Naive thymus-derived CD4-positive, alpha-beta T cell (primary cell): ENCODE data around the gene CFAP99. TPM values are rescaled to one million over a fixed set of nuclear protein-coding genes. Genes with fewer than 3 reads are reported as not detected.

Source experiments
- ATAC-seq: fragments of 150-1000 bp; cut with Tn5 transposase; 2 replicates; pipeline ENCODE4 v1.10.0; 2021; ENCODE audit warnings: mild to moderate bottlenecking, moderate library complexity
- CTCF ChIA-PET: fragments of 350-600 bp; sonication (Branson Sonifier 250); formaldehyde crosslinking; loops from one replicate; lab custom pipeline; 2021; ENCODE audit warnings: antibody characterized with exemption; lab: Charles Lee
- POLR2A ChIA-PET: fragments of 350-600 bp; sonication (Branson Sonifier 250); formaldehyde crosslinking; loops from one replicate; lab custom pipeline; 2021; ENCODE audit warnings: antibody characterized with exemption, inconsistent platforms; lab: Charles Lee
- DNase-seq, 9 donors: peaks; one replicate each; pipeline versions ENCODE4 v3.0.0 to v3.0.0-alpha.2; 2020 to 2022; ENCODE audit warnings: mixed read lengths in 1 of 9
- H3K27ac ChIP-seq: one replicate; pipeline ENCODE4 v1.7.0; 2013; ENCODE audit warnings: mild to moderate bottlenecking, low read depth, low read length, moderate library complexity
- H3K27me3 ChIP-seq, 2 donors: one replicate each; pipeline ENCODE4 v1.7.0; 2013; ENCODE audit warnings: low read length in 2 of 2, mild to moderate bottlenecking in 2 of 2, moderate library complexity in 2 of 2; ENCODE audit not compliant: control insufficient read depth in 2 of 2, insufficient read depth in 2 of 2
- H3K36me3 ChIP-seq, 3 experiments: 1 replicate in 2 of 3; 2 replicates in 1 of 3; pipeline ENCODE4 v1.7.0; 2013; ENCODE audit warnings: low read length in 3 of 3, mild to moderate bottlenecking in 3 of 3, moderate library complexity in 1 of 3; ENCODE audit not compliant: insufficient read depth in 3 of 3, control insufficient read depth in 2 of 3
- H3K4me1 ChIP-seq, 2 donors: one replicate each; pipeline ENCODE4 v1.7.0; 2013; ENCODE audit warnings: low read length in 2 of 2, mild to moderate bottlenecking in 2 of 2, moderate library complexity in 1 of 2; ENCODE audit not compliant: control insufficient read depth in 2 of 2, insufficient read depth in 2 of 2
- H3K4me3 ChIP-seq: 2 replicates; pipeline ENCODE4 v1.7.0; 2013; ENCODE audit warnings: mild to moderate bottlenecking, low read length
- H3K9me3 ChIP-seq, 3 experiments: 1 replicate in 2 of 3; 2 replicates in 1 of 3; pipeline ENCODE4 v1.7.0; 2013; ENCODE audit warnings: low read length in 3 of 3; ENCODE audit not compliant: control insufficient read depth in 2 of 3
- H3K27ac Mint-ChIP-seq, 9 donors: one replicate each; pipeline ENCODE4 v1.8.0; 2020 to 2022; ENCODE audit warnings: mixed read lengths in 9 of 9, mild to moderate bottlenecking in 8 of 9, moderate library complexity in 5 of 9, inconsistent platforms in 2 of 9
- H3K27me3 Mint-ChIP-seq, 5 donors: one replicate each; pipeline ENCODE4 v1.8.0; 2021 to 2022; ENCODE audit warnings: mixed read lengths in 5 of 5, mild to moderate bottlenecking in 1 of 5
- H3K36me3 Mint-ChIP-seq, 5 donors: one replicate each; pipeline ENCODE4 v1.8.0; 2020 to 2022; ENCODE audit warnings: mixed read lengths in 5 of 5, mild to moderate bottlenecking in 3 of 5, inconsistent platforms in 1 of 5
- H3K4me1 Mint-ChIP-seq, 7 donors: one replicate each; pipeline ENCODE4 v1.8.0; 2020 to 2022; ENCODE audit warnings: mixed read lengths in 7 of 7, mild to moderate bottlenecking in 3 of 7, inconsistent platforms in 1 of 7
- H3K4me3 Mint-ChIP-seq, 10 donors: one replicate each; pipeline ENCODE4 v1.8.0; 2020 to 2022; ENCODE audit warnings: mild to moderate bottlenecking in 10 of 10, mixed read lengths in 10 of 10, moderate library complexity in 6 of 10, inconsistent platforms in 2 of 10
- H3K9me3 Mint-ChIP-seq, 11 donors: one replicate each; pipeline ENCODE4 v1.8.0; 2020 to 2022; ENCODE audit warnings: mixed read lengths in 11 of 11, mild to moderate bottlenecking in 4 of 11, inconsistent platforms in 1 of 11, moderate library complexity in 1 of 11
- intact Hi-C, 2 donors: fragments of 100-400 bp; cut with micrococcal nuclease; formaldehyde crosslinking; loops; one replicate each; pipeline ENCODE4 v1.15.1; 2023
- polyA plus RNA-seq, 2 donors: library from polyadenylated mRNA; unstranded; fragments of 300-500 nt; fragmentation: Illumina TruSeq; gene quantifications; one replicate each; pipeline ENCODE4 v1.2.3, GENCODE V29; 2021
- total RNA-seq, 6 experiments: library from RNA in 5 of 6; stranded (reverse) in 5 of 6; gene quantifications; 1 replicate in 5 of 6; 2 replicates in 1 of 6; pipeline ENCODE4 v1.2.3 and lab custom pipeline; 2021 to 2026

The CFAP99 gene
- total and polyA plus RNA-seq, 7 experiments from 2014 or later, result 0.12 to 0.27 TPM; not detected in 5

GRCh38 chr4:2399631-2400190 lies 19.0 kb upstream of the CFAP99 start:
- Mint-ChIP-seq H3K4me1 (peaks cover 13 to 39% (median 26%) of the 10 kb centered on the region in 7 donors), H3K9me3 (no peaks in the 10 kb centered on the region), H3K36me3 (peaks cover 0 to 1% (median 0%) of the 10 kb centered on the region in 5 donors), H3K27me3 (peaks cover 0 to 10% (median 0%) of the 10 kb centered on the region in 5 donors), H3K4me3 (no peak overlapping the region), H3K27ac (no peak overlapping the region)
- ATAC-seq (no peak), DNase-seq (no peak)
- POLR2A ChIA-PET, result interaction anchor here (4.2 kb wide), 1 partner anchor 13 kb away, joined by 27 read pairs; no protein-coding TSS in a partner anchor
- intact Hi-C loops, result no loop called here
- no peaks in the 10 kb centered on the region for H3K27me3 ChIP-seq
- no peak overlapping the region for H3K27ac ChIP-seq
- peaks cover 16% of the 10 kb centered on the region in 2 donors for H3K4me1 ChIP-seq
- CTCF ChIA-PET, result interaction anchor here (0.6 kb wide), 1 partner anchor 19 kb away, joined by 3 read pairs; the partner anchor contains the start of genes CFAP99 and ZFYVE28
- no peak overlapping the region for H3K4me3 ChIP-seq
- no peaks in the 10 kb centered on the region for H3K9me3 ChIP-seq
- H3K36me3 ChIP-seq, result no peaks in the 10 kb centered on the region

GRCh38 chr4:2400841-2401609 lies 17.7 kb upstream of the CFAP99 start:
- intact Hi-C loops, result no loop called here
- DNase-seq, result no peak
- Histone ChIP-seq H3K9me3 (no peaks in the 10 kb centered on the region), H3K4me3 (no peak overlapping the region), H3K27ac (no peak overlapping the region), H3K27me3 (no peaks in the 10 kb centered on the region), H3K4me1 (peaks cover 16% of the 10 kb centered on the region in 2 donors), H3K36me3 (no peaks in the 10 kb centered on the region)
- no peak overlapping the region for H3K27ac Mint-ChIP-seq
- H3K36me3 Mint-ChIP-seq, result peaks cover 0 to 1% (median 0%) of the 10 kb centered on the region in 5 donors
- peak; percentile 31 for ATAC-seq
- peaks cover 13 to 34% (median 24%) of the 10 kb centered on the region in 7 donors for H3K4me1 Mint-ChIP-seq
- peaks cover 0 to 10% (median 0%) of the 10 kb centered on the region in 5 donors for H3K27me3 Mint-ChIP-seq
- ChIA-PET CTCF (no interaction called here), POLR2A (interaction anchor here (4.2 kb wide), 1 partner anchor 11 kb away, joined by 27 read pairs; no protein-coding TSS in a partner anchor)
- no peaks in the 10 kb centered on the region for H3K9me3 Mint-ChIP-seq
- H3K4me3 Mint-ChIP-seq, result peak overlapping the region in 6 of 10 donors; percentile 44 to 87 (median 83)

- Mint-ChIP-seq H3K36me3 (peaks cover 0 to 1% (median 0%) of the 10 kb centered on the region in 5 donors), H3K27me3 (peaks cover 0 to 10% (median 0%) of the 10 kb centered on the region in 5 donors), H3K27ac (peak overlapping the region in 2 of 9 donors; percentile 57 to 86), H3K9me3 (no peaks in the 10 kb centered on the region), H3K4me3 (peak overlapping the region in 9 of 10 donors; percentile 79 to 87 (median 84)), H3K4me1 (peaks cover 13 to 37% (median 26%) of the 10 kb centered on the region in 7 donors)
- Histone ChIP-seq H3K36me3 (no peaks in the 10 kb centered on the region), H3K27ac (no peak overlapping the region), H3K27me3 (no peaks in the 10 kb centered on the region), H3K4me3 (peak overlapping the region; percentile 53), H3K4me1 (peaks cover 16% of the 10 kb centered on the region in 2 donors), H3K9me3 (no peaks in the 10 kb centered on the region)
- DNase-seq (no peak), ATAC-seq (no peak)
- CTCF ChIA-PET, result interaction anchor here (1.5 kb wide), 1 partner anchor 11 kb away, joined by 6 read pairs; no protein-coding TSS in a partner anchor
- POLR2A ChIA-PET, result interaction anchor here (1.5 to 4.2 kb wide), 2 partner anchors 11 to 14 kb away, joined by 10 to 27 read pairs; no protein-coding TSS in a partner anchor
- intact Hi-C loops, result no loop called here
These were observed 17.2 kb upstream of the CFAP99 start for GRCh38 chr4:2401610-2401983.

- no peak overlapping the region for H3K27ac ChIP-seq
- intact Hi-C loops, result loop anchor here in 1 of 2 donors (2.0 kb wide), 1 partner anchor 17 kb away; the partner anchor contains the start of genes CFAP99 and ZFYVE28
- POLR2A ChIA-PET, result interaction anchor here (0.6 to 4.2 kb wide), 4 partner anchors 8 to 13 kb away, joined by 3 to 27 read pairs (median 6); no protein-coding TSS in a partner anchor
These were observed 16.5 kb upstream of the CFAP99 start for GRCh38 chr4:2402048-2402842.

DNA sequence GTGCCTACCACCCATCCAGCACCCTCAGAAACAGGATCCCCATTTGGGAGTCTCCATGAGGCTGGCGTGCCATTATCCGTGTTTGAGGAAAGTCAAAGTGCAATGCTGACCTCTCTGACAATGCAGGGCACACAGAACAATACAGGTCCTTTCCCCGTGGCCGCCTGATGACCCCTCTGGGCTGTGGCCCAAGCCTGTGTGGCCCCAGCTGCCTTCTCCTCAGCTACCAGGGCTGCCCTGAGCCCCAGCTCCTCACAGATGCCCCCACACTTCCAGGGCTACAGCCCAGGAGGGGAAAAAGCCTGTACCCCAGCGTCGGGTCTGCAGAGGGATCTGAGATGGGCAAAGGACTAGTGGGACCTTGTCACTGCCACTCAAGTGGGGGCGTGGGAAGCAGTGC lies 15.8 kb upstream of the CFAP99 start:
- no peak for DNase-seq
- no peaks in the 10 kb centered on the region for H3K9me3 ChIP-seq
- Mint-ChIP-seq H3K27ac (peak overlapping the region in 2 of 9 donors; percentile 43 to 86), H3K4me1 (peaks cover 13 to 43% (median 29%) of the 10 kb centered on the region in 7 donors), H3K27me3 (peaks cover 0 to 10% (median 0%) of the 10 kb centered on the region in 5 donors), H3K9me3 (no peaks in the 10 kb centered on the region), H3K36me3 (peaks cover 0 to 1% (median 0%) of the 10 kb centered on the region in 5 donors), H3K4me3 (peak overlapping the region in 7 of 10 donors; percentile 79 to 87 (median 84))
- H3K36me3 ChIP-seq, result no peaks in the 10 kb centered on the region
- POLR2A ChIA-PET, result interaction anchor here (1.1 to 4.2 kb wide), 3 partner anchors 9 to 13 kb away, joined by 3 to 27 read pairs (median 10); no protein-coding TSS in a partner anchor
- CTCF ChIA-PET, result interaction anchor here (0.6 to 1.5 kb wide), 4 partner anchors 8 to 14 kb away, joined by 3 to 6 read pairs (median 4); no protein-coding TSS in a partner anchor
- intact Hi-C loops, result loop anchor here in 1 of 2 donors (2.0 kb wide), 1 partner anchor 16 kb away; the partner anchor contains the start of genes CFAP99 and ZFYVE28
- H3K4me1 ChIP-seq, result peaks cover 16% of the 10 kb centered on the region in 2 donors
- H3K4me3 ChIP-seq, result peak overlapping the region; percentile 53
- no peak overlapping the region for H3K27ac ChIP-seq
- H3K27me3 ChIP-seq, result no peaks in the 10 kb centered on the region
- no peak for ATAC-seq

More at GRCh38 chr4:2402048-2402842, 16.5 kb upstream of the CFAP99 start:
- H3K27me3 ChIP-seq, result no peaks in the 10 kb centered on the region
- peaks cover 13 to 43% (median 28%) of the 10 kb centered on the region in 7 donors for H3K4me1 Mint-ChIP-seq
- H3K4me3 Mint-ChIP-seq, result peak overlapping the region; percentile 55 to 87 (median 83)
- CTCF ChIA-PET, result interaction anchor here (0.6 to 1.5 kb wide), 4 partner anchors 9 to 14 kb away, joined by 3 to 6 read pairs (median 4); no protein-coding TSS in a partner anchor
- peaks cover 0 to 1% (median 0%) of the 10 kb centered on the region in 5 donors for H3K36me3 Mint-ChIP-seq
- no peaks in the 10 kb centered on the region for H3K9me3 Mint-ChIP-seq
- peak overlapping the region; percentile 53 for H3K4me3 ChIP-seq
- peaks cover 16% of the 10 kb centered on the region in 2 donors for H3K4me1 ChIP-seq
- ATAC-seq (peak; percentile 59), DNase-seq (peak in 3 of 9 donors; percentile 25 to 29 (median 28))
- peaks cover 0 to 10% (median 0%) of the 10 kb centered on the region in 5 donors for H3K27me3 Mint-ChIP-seq
- H3K27ac Mint-ChIP-seq, result peak overlapping the region in 7 of 9 donors; percentile 22 to 86 (median 54)
- H3K9me3 ChIP-seq, result no peaks in the 10 kb centered on the region
- no peaks in the 10 kb centered on the region for H3K36me3 ChIP-seq
